Activated T-helper 1 cell treated with anti-CD3 and anti-CD28 coated beads, Interleukin-12 subunit alpha, Interleukin-12 subunit beta, Interleukin-2, Interleukin-4 antibody, amounts not matched to agents 30 ng/mL and 10 ng/mL and 1 ng/mL, durations not matched to agents 14 hours and 24 hours and 36 hours (primary cell): ENCODE results near the gene HLA-C. TPM values are rescaled to one million over a fixed set of nuclear protein-coding genes. Genes with fewer than 3 reads are reported as not detected.

Experiments
- DNase-seq: peaks from one replicate; pipeline ENCODE4 v3.0.0; 2021; ENCODE audit warnings: low spot score
- H3K27ac Mint-ChIP-seq: one replicate; pipeline ENCODE4 v1.8.0; 2021; ENCODE audit warnings: mild to moderate bottlenecking, mixed read lengths
- H3K27me3 Mint-ChIP-seq: one replicate; pipeline ENCODE4 v1.8.0; 2022; ENCODE audit warnings: mild to moderate bottlenecking, moderate library complexity, mixed read lengths; ENCODE audit not compliant: insufficient read depth
- H3K36me3 Mint-ChIP-seq: one replicate; pipeline ENCODE4 v1.8.0; 2021; ENCODE audit warnings: low read depth, mixed read lengths
- H3K4me1 Mint-ChIP-seq: one replicate; pipeline ENCODE4 v1.8.0; 2021; ENCODE audit warnings: low read depth, mixed read lengths
- H3K4me3 Mint-ChIP-seq: one replicate; pipeline ENCODE4 v1.8.0; 2021; ENCODE audit warnings: mild to moderate bottlenecking, moderate library complexity, mixed read lengths
- H3K9me3 Mint-ChIP-seq: one replicate; pipeline ENCODE4 v1.8.0; 2021; ENCODE audit warnings: mixed read lengths
- intact Hi-C: fragments of 100-400 bp; cut with micrococcal nuclease; formaldehyde crosslinking; loops from one replicate; pipeline ENCODE4 v1.15.1; 2024
- total RNA-seq: library from RNA; stranded (reverse); gene quantifications from 2 replicates; pipeline ENCODE4 v1.2.3, GENCODE V29; 2022

The HLA-C gene
- total RNA-seq, 1 donor from 2014 or later, result 944 TPM

DNA sequence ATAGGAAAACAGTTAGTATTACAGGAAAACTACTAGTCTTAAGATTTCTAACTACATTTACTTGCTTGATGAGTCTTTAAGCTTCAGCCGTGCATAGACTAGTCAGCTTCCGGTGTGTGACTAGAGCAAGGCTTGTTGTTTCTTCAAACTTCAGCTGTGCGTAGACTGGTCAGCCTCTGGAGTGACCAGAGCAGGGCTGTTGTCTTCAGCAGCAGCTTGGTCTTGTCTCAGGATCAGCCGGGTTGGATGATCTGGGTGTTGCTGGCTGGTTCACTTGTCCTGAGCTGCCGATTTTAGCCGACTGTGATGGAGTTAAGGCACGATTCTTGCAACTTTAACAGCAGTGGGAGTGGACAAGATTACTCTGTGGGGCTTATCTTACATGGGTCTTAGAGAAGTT is 44.7 kb downstream of the HLA-C start:
- intact Hi-C loops, result no loop called here
- Mint-ChIP-seq H3K4me1 (no peaks in the 10 kb centered on the region), H3K36me3 (no peaks in the 10 kb centered on the region), H3K27ac (no peak overlapping the region), H3K4me3 (no peak overlapping the region), H3K9me3 (no peaks in the 10 kb centered on the region), H3K27me3 (peaks cover 17% of the 10 kb centered on the region)
- DNase-seq, result no peak

DNA sequence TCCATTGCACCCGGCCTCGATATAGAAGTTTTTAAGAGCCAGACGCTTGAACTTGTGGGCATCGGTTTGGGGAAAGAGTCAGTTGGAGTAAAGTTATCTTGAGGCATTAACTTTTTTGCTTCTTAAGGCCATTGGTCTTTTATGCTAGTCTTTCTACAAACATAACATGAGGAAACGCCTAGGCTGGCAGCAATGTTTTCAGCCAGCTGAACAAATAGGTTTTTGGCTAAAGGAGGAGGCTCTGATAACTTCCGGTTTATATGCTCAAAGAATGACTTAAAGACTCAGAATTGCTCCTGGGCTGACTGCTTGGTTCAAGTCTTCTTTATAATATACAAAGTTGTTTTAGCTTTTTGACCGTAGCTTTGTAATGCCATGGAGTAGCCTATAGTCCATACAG is 46.2 kb downstream of the HLA-C start:
- Mint-ChIP-seq H3K27me3 (peaks cover 10% of the 10 kb centered on the region), H3K27ac (no peak overlapping the region), H3K4me3 (no peak overlapping the region), H3K9me3 (no peaks in the 10 kb centered on the region), H3K4me1 (no peaks in the 10 kb centered on the region), H3K36me3 (no peaks in the 10 kb centered on the region)
- intact Hi-C loops, result no loop called here
- no peak for DNase-seq

DNA sequence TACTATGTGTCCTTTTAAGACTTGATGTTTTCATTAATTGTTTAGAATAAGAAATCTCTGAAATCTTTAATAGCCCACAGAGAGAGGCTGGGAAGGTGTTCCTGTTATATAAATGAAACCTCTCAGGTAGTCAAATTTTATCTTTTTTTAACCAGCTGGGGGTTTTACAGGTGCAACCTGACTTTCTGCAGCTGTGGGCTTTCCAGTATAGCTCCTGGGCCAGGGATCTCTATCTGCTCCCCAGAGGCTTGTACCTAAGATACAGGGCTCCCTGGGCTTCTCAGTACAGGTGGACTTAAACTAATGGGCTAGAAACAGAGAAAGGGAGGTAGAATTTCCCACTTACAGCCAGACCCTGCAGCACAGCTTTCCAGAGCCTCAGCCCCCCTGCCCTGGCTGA is 49.4 kb downstream of the HLA-C start:
- intact Hi-C loops, result no loop called here
- no peak overlapping the region for H3K4me3 Mint-ChIP-seq
- DNase-seq, result no peak
- H3K4me1 Mint-ChIP-seq, result no peaks in the 10 kb centered on the region
- peaks cover 19% of the 10 kb centered on the region for H3K27me3 Mint-ChIP-seq
- H3K9me3 Mint-ChIP-seq, result peaks cover 6% of the 10 kb centered on the region
- no peaks in the 10 kb centered on the region for H3K36me3 Mint-ChIP-seq
- H3K27ac Mint-ChIP-seq, result no peak overlapping the region

Other genes starting within 250 kb of the HLA-C start
- gene C6orf15, start 159.5 kb downstream of the HLA-C start, total RNA-seq, result not detected in 2 replicates
- gene PSORS1C1, start 157.3 kb downstream of the HLA-C start, total RNA-seq, result 0.26 TPM in 1 of 2 replicates, not detected in the other
- gene CDSN, start 151.6 kb downstream of the HLA-C start, total RNA-seq, result not detected in 2 replicates
- gene PSORS1C2, start 133.0 kb downstream of the HLA-C start, total RNA-seq, result not detected in 2 replicates
- gene CCHCR1, start 114.3 kb downstream of the HLA-C start, total RNA-seq, result 50.9 and 51.3 TPM in 2 replicates
- 75.9 and 78.4 TPM in 2 replicates for gene TCF19, start 113.5 kb downstream of the HLA-C start, total RNA-seq
- gene POU5F1, start 101.4 kb downstream of the HLA-C start, total RNA-seq, result not detected in 2 replicates
- gene HLA-B, start 85.1 kb upstream of the HLA-C start, total RNA-seq, result 3,770 and 3,814 TPM in 2 replicates
- 11.5 and 12.4 TPM in 2 replicates for gene MICA, start 131.5 kb upstream of the HLA-C start, total RNA-seq
- gene MICB, start 226.1 kb upstream of the HLA-C start, total RNA-seq, result 36.1 and 37.5 TPM in 2 replicates